WTC11 (cell line): Measurements from ENCODE around the gene PLIN5. TPM values are rescaled to one million over a fixed set of nuclear protein-coding genes. Genes with fewer than 3 reads are reported as not detected.

Experiments
- ATAC-seq: fragments of 200-7000 bp; cut with Tn5 transposase; 2 replicates; pipeline ENCODE4 v1.10.0; 2021; ENCODE audit warnings: mild to moderate bottlenecking, moderate library complexity
- CTCF ChIA-PET: fragments of 300-600 bp; sonication (Branson Sonifier 250); formaldehyde crosslinking; loops from one replicate; lab custom pipeline; 2021; ENCODE audit warnings: antibody characterized with exemption; lab: Charles Lee
- POLR2A ChIA-PET: fragments of 350-600 bp; sonication (Branson Sonifier 250); formaldehyde crosslinking; loops from one replicate; lab custom pipeline; 2021; ENCODE audit warnings: antibody characterized with exemption; lab: Charles Lee
- DNase-seq: peaks from one replicate; pipeline ENCODE4 v3.0.0; 2021; ENCODE audit warnings: low spot score
- H3K27ac Mint-ChIP-seq: 2 replicates; pipeline ENCODE4 v1.8.0; 2021; ENCODE audit warnings: mixed read lengths
- H3K27me3 Mint-ChIP-seq: 2 replicates; pipeline ENCODE4 v1.8.0; 2021; ENCODE audit warnings: low read depth, mild to moderate bottlenecking, moderate library complexity, mixed read lengths
- H3K36me3 Mint-ChIP-seq: 2 replicates; pipeline ENCODE4 v1.8.0; 2021; ENCODE audit warnings: mixed read lengths
- H3K4me1 Mint-ChIP-seq: 2 replicates; pipeline ENCODE4 v1.8.0; 2022; ENCODE audit warnings: mixed read lengths
- H3K4me3 Mint-ChIP-seq: 2 replicates; pipeline ENCODE4 v1.8.0; 2021; ENCODE audit warnings: mild to moderate bottlenecking, moderate library complexity, mixed read lengths
- H3K9me3 Mint-ChIP-seq: 2 replicates; pipeline ENCODE4 v1.8.0; 2021; ENCODE audit warnings: mixed read lengths
- AR ChIP-seq: fragments of 250-450 bp; sonication (Bioruptor Pico); IDR thresholded peaks from 2 replicates; pipeline ENCODE4 v1.9.0; 2021; ENCODE audit warnings: mild to moderate bottlenecking
- CREB1 ChIP-seq: sonication (generic); formaldehyde crosslinking; IDR thresholded peaks from 2 replicates; pipeline ENCODE4 v1.8.0; 2023; ENCODE audit warnings: mild to moderate bottlenecking, missing genetic modification reagents
- CTCF ChIP-seq: fragments of 200-600 bp; IDR thresholded peaks from 2 replicates; pipeline ENCODE4 v1.8.0; 2022; ENCODE audit warnings: antibody characterized with exemption
- FOXP1 ChIP-seq: sonication (generic); formaldehyde crosslinking; IDR thresholded peaks from 2 replicates; pipeline ENCODE4 v1.8.0; 2022; ENCODE audit warnings: missing genetic modification reagents, mild to moderate bottlenecking, moderate library complexity, borderline replicate concordance
- GTF2I ChIP-seq: fragments of 250-450 bp; sonication (Bioruptor Pico); conservative IDR thresholded peaks from 2 replicates; pipeline ENCODE4 v1.4.0; 2021; ENCODE audit warnings: mild to moderate bottlenecking
- NFYB ChIP-seq: sonication (generic); formaldehyde crosslinking; conservative IDR thresholded peaks from 2 replicates; pipeline ENCODE4 v1.8.0; 2022; ENCODE audit warnings: low read depth, missing genetic modification reagents
- PRDM15 ChIP-seq: sonication (generic); formaldehyde crosslinking; IDR thresholded peaks from 2 replicates; pipeline ENCODE4 v1.8.0; 2022; ENCODE audit warnings: missing genetic modification reagents
- PREB ChIP-seq: sonication (generic); formaldehyde crosslinking; IDR thresholded peaks from 2 replicates; pipeline ENCODE4 v1.8.1; 2022; ENCODE audit warnings: mild to moderate bottlenecking, missing genetic modification reagents, moderate library complexity, borderline replicate concordance
- PRRX2 ChIP-seq: fragments of 250-450 bp; sonication (Bioruptor Pico); IDR thresholded peaks from 2 replicates; pipeline ENCODE4 v1.8.0; 2021; ENCODE audit warnings: mild to moderate bottlenecking
- SMAD3 ChIP-seq: sonication (generic); formaldehyde crosslinking; IDR thresholded peaks from 2 replicates; pipeline ENCODE4 v1.8.0; 2022; ENCODE audit warnings: missing genetic modification reagents, mild to moderate bottlenecking, borderline replicate concordance
- SMAD4 ChIP-seq: sonication (generic); formaldehyde crosslinking; IDR thresholded peaks from 2 replicates; pipeline ENCODE4 v1.8.0; 2022; ENCODE audit warnings: mild to moderate bottlenecking, missing genetic modification reagents
- SP1 ChIP-seq: sonication (generic); formaldehyde crosslinking; conservative IDR thresholded peaks from 2 replicates; pipeline ENCODE4 v1.8.1; 2022; ENCODE audit warnings: missing genetic modification reagents
- USF1 ChIP-seq: sonication (generic); formaldehyde crosslinking; IDR thresholded peaks from 2 replicates; pipeline ENCODE4 v1.8.0; 2022; ENCODE audit warnings: mild to moderate bottlenecking, missing genetic modification reagents
- USF2 ChIP-seq: sonication (generic); formaldehyde crosslinking; IDR thresholded peaks from 2 replicates; pipeline ENCODE4 v1.8.1; 2023; ENCODE audit warnings: mild to moderate bottlenecking, missing genetic modification reagents, moderate library complexity
- ZNF423 ChIP-seq: fragments of 250-450 bp; sonication (Bioruptor Pico); IDR thresholded peaks from 2 replicates; pipeline ENCODE4 v2.1.2; 2022; ENCODE audit warnings: mild to moderate bottlenecking, moderate library complexity
- total RNA-seq: library from RNA; stranded (reverse); gene quantifications from 3 replicates; pipeline ENCODE4 v1.2.3, GENCODE V29; 2021

The PLIN5 gene
- total RNA-seq, 1 experiment from 2014 or later: 3.9 TPM

GRCh38 chr19:4581666-4582553, 46.9 kb upstream of the PLIN5 start:
- H3K9me3 Mint-ChIP-seq: no peaks in the 10 kb centered on the region
- H3K27me3 Mint-ChIP-seq: peaks cover 44% of the 10 kb centered on the region
- DNase-seq (peak; percentile 64), ATAC-seq (peak; percentile 5; the same call in 1 of the 2 replicates)
- ChIA-PET CTCF (interaction anchor here (1.8 to 3.6 kb wide), 2 partner anchors 15 to 54 kb away, joined by 7 to 31 read pairs; no protein-coding TSS in a partner anchor), POLR2A (no interaction called here)
- H3K27ac Mint-ChIP-seq: no peak overlapping the region
- H3K36me3 Mint-ChIP-seq: no peaks in the 10 kb centered on the region
- peak; percentile 98 for TF ChIP-seq PRDM15 (CRISPR knock-in tag)
- TF ChIP-seq CREB1 (CRISPR knock-in tag): no peak
- peaks cover 20% of the 10 kb centered on the region for H3K4me1 Mint-ChIP-seq
- peak overlapping the region; percentile 71 for H3K4me3 Mint-ChIP-seq

GRCh38 chr19:4580961-4581665, 46.1 kb upstream of the PLIN5 start:
- CTCF ChIA-PET: interaction anchor here (0.6 to 3.6 kb wide), 13 partner anchors 8 to 506 kb away, joined by 3 to 32 read pairs (median 6); no protein-coding TSS in a partner anchor
- DNase-seq (no peak), ATAC-seq (no peak)

GRCh38 chr19:4580021-4580901, 45.2 kb upstream of the PLIN5 start:
- ATAC-seq: peak; percentile 38
- POLR2A ChIA-PET: no interaction called here
- peaks cover 28% of the 10 kb centered on the region for H3K27me3 Mint-ChIP-seq

More at GRCh38 chr19:4580961-4581665, 46.1 kb upstream of the PLIN5 start:
- Mint-ChIP-seq H3K27ac (no peak overlapping the region), H3K4me3 (peak overlapping the region; percentile 75), H3K9me3 (no peaks in the 10 kb centered on the region), H3K4me1 (peaks cover 16% of the 10 kb centered on the region), H3K27me3 (peaks cover 36% of the 10 kb centered on the region), H3K36me3 (no peaks in the 10 kb centered on the region)
- POLR2A ChIA-PET: no interaction called here
- TF ChIP-seq PRRX2: no peak
- TF ChIP-seq NFYB: no peak
- TF ChIP-seq FOXP1: no peak
- no peak for TF ChIP-seq SMAD3 (CRISPR knock-in tag)

More at GRCh38 chr19:4580021-4580901, 45.2 kb upstream of the PLIN5 start:
- peak; percentile 26; the same call in 1 of the 2 replicates for TF ChIP-seq CTCF
- 0 out of 2 replicates have a peak, but pooled peaks have one; percentile 39 for TF ChIP-seq SP1 (CRISPR knock-in tag)
- peak; percentile 71 for TF ChIP-seq GTF2I
- TF ChIP-seq USF2: peak; percentile 96
- TF ChIP-seq PREB (CRISPR knock-in tag): no peak
- TF ChIP-seq SMAD4 (CRISPR knock-in tag): no peak
- peak; percentile 95 for TF ChIP-seq USF1 (CRISPR knock-in tag)
- peak; percentile 74 for TF ChIP-seq NFYB
- no peak for TF ChIP-seq AR
- TF ChIP-seq ZNF423 (CRISPR knock-in tag): peak; percentile 37; the same call in 1 of the 2 replicates
- no peaks in the 10 kb centered on the region for H3K36me3 Mint-ChIP-seq
- CTCF ChIA-PET: interaction anchor here (0.5 to 3.6 kb wide), 25 partner anchors 8 to 617 kb away, joined by 3 to 32 read pairs (median 4); partner anchors contain the start of gene PLIN5
- peak; percentile 77 for DNase-seq
- peaks cover 24% of the 10 kb centered on the region for H3K4me1 Mint-ChIP-seq
- peak overlapping the region; percentile 75 for H3K4me3 Mint-ChIP-seq
- H3K9me3 Mint-ChIP-seq: no peaks in the 10 kb centered on the region
- no peak overlapping the region for H3K27ac Mint-ChIP-seq
